OCI-LY7 (cell line): Measurements from ENCODE around the gene DDX43. TPM values are rescaled to one million over a fixed set of nuclear protein-coding genes. Genes with fewer than 3 reads are reported as not detected.

Experiments
- BruUV-seq: library from RNA; stranded (reverse); fragments of 400-500 nt; replicated peaks from 2 replicates; lab custom pipeline; 2021; lab: Mats Ljungman, UMichigan
- CTCF ChIA-PET: fragments of 300-600 bp; sonication (Branson Sonifier 250); formaldehyde crosslinking; loops from one replicate; lab custom pipeline; 2022; ENCODE audit warnings: antibody characterized with exemption; ENCODE audit not compliant: unreplicated experiment; lab: Charles Lee
- POLR2A ChIA-PET: fragments of 300-600 bp; sonication (Branson Sonifier 250); formaldehyde crosslinking; loops from one replicate; lab custom pipeline; 2022; ENCODE audit warnings: antibody characterized with exemption; lab: Charles Lee
- DNase-seq: peaks from one replicate; pipeline ENCODE4 v3.0.0-alpha.2; 2015; ENCODE audit warnings: low spot score
- H2AFZ ChIP-seq: fragments of 200-600 bp; sonication (generic), shearing (Covaris generic); 2 replicates; pipeline ENCODE4 v1.6.1; 2014; ENCODE audit warnings: mild to moderate bottlenecking, antibody characterized with exemption, low read length, moderate library complexity
- H3K27ac ChIP-seq: fragments of 200-600 bp; sonication (generic); 2 replicates; pipeline ENCODE4 v1.5.1; 2014; ENCODE audit warnings: mixed run types, low read depth, mild to moderate bottlenecking, moderate library complexity, low read length, inconsistent platforms; ENCODE audit not compliant: poor library complexity, severe bottlenecking
- H3K36me3 ChIP-seq: fragments of 200-600 bp; sonication (generic); 2 replicates; pipeline ENCODE4 v1.6.1; 2014; ENCODE audit warnings: mild to moderate bottlenecking, antibody characterized with exemption, low read length, moderate library complexity, mixed read lengths; ENCODE audit not compliant: insufficient read depth
- H3K4me1 ChIP-seq: fragments of 200-600 bp; sonication (generic); 2 replicates; pipeline ENCODE4 v1.5.1; 2014; ENCODE audit warnings: mild to moderate bottlenecking, low read length; ENCODE audit not compliant: insufficient read depth, poor library complexity, severe bottlenecking
- H3K4me2 ChIP-seq: fragments of 200-600 bp; sonication (generic); 2 replicates; pipeline ENCODE4 v1.6.1; 2014; ENCODE audit warnings: mild to moderate bottlenecking, low read length
- H3K4me3 ChIP-seq: fragments of 200-600 bp; sonication (generic); 2 replicates; pipeline ENCODE4 v1.5.1; 2014; ENCODE audit warnings: mild to moderate bottlenecking, low read depth, low read length; ENCODE audit not compliant: poor library complexity, severe bottlenecking
- H3K79me2 ChIP-seq: fragments of 200-600 bp; sonication (generic); 2 replicates; pipeline ENCODE4 v1.6.1; 2016; ENCODE audit warnings: low read depth, mild to moderate bottlenecking, low read length, moderate library complexity, mixed read lengths; ENCODE audit not compliant: insufficient read depth
- H3K9me2 ChIP-seq: fragments of 200-600 bp; sonication (generic); 2 replicates; pipeline ENCODE4 v1.6.1; 2016; ENCODE audit warnings: mild to moderate bottlenecking, low read length, mixed read lengths; ENCODE audit not compliant: insufficient read depth
- H3K9me3 ChIP-seq: fragments of 200-600 bp; sonication (generic); 2 replicates; pipeline ENCODE4 v1.6.1; 2014; ENCODE audit warnings: mild to moderate bottlenecking, mixed run types, low read length, mixed read lengths
- H4K20me1 ChIP-seq: fragments of 200-600 bp; sonication (generic); 2 replicates; pipeline ENCODE4 v1.6.1; 2014; ENCODE audit warnings: mild to moderate bottlenecking, antibody characterized with exemption, low read length, moderate library complexity, mixed read lengths; ENCODE audit not compliant: insufficient read depth
- CTCF ChIP-seq: fragments of 200-600 bp; sonication (generic); conservative IDR thresholded peaks from 2 replicates; pipeline ENCODE4 v1.5.1; 2014; ENCODE audit warnings: mild to moderate bottlenecking, antibody characterized with exemption, low read length, moderate library complexity, mixed read lengths
- EZH2phosphoT487 ChIP-seq: fragments of 200-600 bp; sonication (generic); IDR thresholded peaks from 2 replicates; pipeline ENCODE4 v1.6.1; 2018; ENCODE audit warnings: low read depth, borderline replicate concordance, mild to moderate bottlenecking, mixed run types, antibody characterized with exemption, low read length, moderate library complexity, mixed read lengths
- intact Hi-C: fragments of 100-400 bp; cut with micrococcal nuclease; formaldehyde crosslinking; loops from one replicate; pipeline ENCODE4 v1.10.0; 2022; ENCODE audit not compliant: unreplicated experiment
- total RNA-seq, 2 experiments: library from RNA; depleted of rRNA in 1 of 2; stranded (reverse); fragments of >200 nt in 1 of 2; shearing (Covaris generic) in 1 of 2; gene quantifications; 2 replicates each; pipeline ENCODE4 v1.2.3, GENCODE V29; 2014 to 2022

The DDX43 gene
- total RNA-seq, 2 experiments from 2014 or later, result not detected

- intact Hi-C loops, result no loop called here
- H3K9me3 ChIP-seq, result no peaks in the 10 kb centered on the region
- H3K79me2 ChIP-seq, result no peaks in the 10 kb centered on the region
- peak overlapping the region; percentile 44 for H3K4me2 ChIP-seq
- H3K27ac ChIP-seq, result no peak overlapping the region
- no peaks in the 10 kb centered on the region for H3K9me2 ChIP-seq
- ChIA-PET POLR2A (interaction anchor here (1.0 to 2.0 kb wide), 2 partner anchors 10 to 29 kb away, joined by 3 to 8 read pairs; partner anchors contain the start of gene MTO1), CTCF (no interaction called here)
- H3K4me1 ChIP-seq, result peaks cover 15% of the 10 kb centered on the region
- no peaks in the 10 kb centered on the region for H3K36me3 ChIP-seq
- no TSS peak for BruUV-seq
- peak overlapping the region; percentile 34 for H3K4me3 ChIP-seq
- no peaks in the 10 kb centered on the region for H4K20me1 ChIP-seq
- H2AFZ ChIP-seq, result no peak overlapping the region
- TF ChIP-seq EZH2phosphoT487 (no peak; the same call in 1 of the 2 replicates), CTCF (no peak)
- peak; percentile 29 for DNase-seq
Observed at GRCh38 chr6:73451223-73452106, 56.8 kb downstream of the DDX43 start.

GRCh38 chr6:73452107-73452461, 57.5 kb downstream of the DDX43 start, which contains the start of gene CGAS:
Gene CGAS (minus strand): TSS chr6:73452297. CDS start chr6:73452181, 116 bp downstream.
- peak; percentile 47 for DNase-seq
- Histone ChIP-seq H3K9me2 (no peaks in the 10 kb centered on the region), H3K4me1 (peaks cover 15% of the 10 kb centered on the region), H3K36me3 (no peaks in the 10 kb centered on the region), H3K4me2 (peak within 1 kb of the TSS; percentile 44), H3K79me2 (no peaks in the 10 kb centered on the region), H3K9me3 (no peaks in the 10 kb centered on the region), H2AFZ (no peak within 1 kb of the TSS), H3K27ac (no peak within 1 kb of the TSS), H3K4me3 (peak within 1 kb of the TSS; percentile 34), H4K20me1 (no peaks in the 10 kb centered on the region)
- CTCF ChIA-PET, result no interaction called here
- no TSS peak for BruUV-seq
- POLR2A ChIA-PET, result interaction anchor here (2.0 kb wide), 1 partner anchor 10 kb away, joined by 8 read pairs; the partner anchor contains the start of gene MTO1
- no peak for TF ChIP-seq EZH2phosphoT487
- no peak for TF ChIP-seq CTCF
- intact Hi-C loops, result no loop called here
